Activated T-cell treated with anti-CD3 and anti-CD28 coated beads, Interleukin-2, amount 50 U/mL, for 4 hours (primary cell): ENCODE measurements around the gene SLC25A18. TPM values are rescaled to one million over a fixed set of nuclear protein-coding genes. Genes with fewer than 3 reads are reported as not detected.

ENCODE experiments used
- ATAC-seq, 2 donors: fragments of 200-7000 bp; cut with Tn5 transposase; one replicate each; pipeline ENCODE4 v1.10.0; 2021
- DNase-seq: peaks from one replicate; pipeline ENCODE4 v3.0.0-alpha.2; 2020
- H3K27me3 Mint-ChIP-seq: one replicate; pipeline ENCODE4 v1.8.0; 2021; ENCODE audit warnings: low read depth, mixed read lengths
- H3K36me3 Mint-ChIP-seq: one replicate; pipeline ENCODE4 v1.8.0; 2022; ENCODE audit warnings: mixed read lengths; ENCODE audit not compliant: insufficient read depth
- H3K4me1 Mint-ChIP-seq: one replicate; pipeline ENCODE4 v1.8.0; 2021; ENCODE audit warnings: low read depth, mixed read lengths
- H3K4me3 Mint-ChIP-seq: one replicate; pipeline ENCODE4 v1.8.0; 2021; ENCODE audit warnings: mild to moderate bottlenecking, moderate library complexity, mixed read lengths
- H3K9me3 Mint-ChIP-seq: one replicate; pipeline ENCODE4 v1.8.0; 2021; ENCODE audit warnings: mixed read lengths
- total RNA-seq, 3 donors: library from RNA; stranded (reverse); gene quantifications; one replicate each; pipeline ENCODE4 v1.2.1, GENCODE V29; 2021

Gene SLC25A18
- total RNA-seq, 3 donors from 2014 or later = not detected

- Mint-ChIP-seq H3K36me3 (no peaks in the 10 kb centered on the region), H3K4me3 (no peak overlapping the region), H3K27me3 (peaks cover 4% of the 10 kb centered on the region), H3K4me1 (no peaks in the 10 kb centered on the region), H3K9me3 (no peaks in the 10 kb centered on the region)
- DNase-seq (no peak), ATAC-seq (no peak)
These were observed 17.2 kb downstream of the SLC25A18 start for GRCh38 chr22:17580441-17581031.

DNA sequence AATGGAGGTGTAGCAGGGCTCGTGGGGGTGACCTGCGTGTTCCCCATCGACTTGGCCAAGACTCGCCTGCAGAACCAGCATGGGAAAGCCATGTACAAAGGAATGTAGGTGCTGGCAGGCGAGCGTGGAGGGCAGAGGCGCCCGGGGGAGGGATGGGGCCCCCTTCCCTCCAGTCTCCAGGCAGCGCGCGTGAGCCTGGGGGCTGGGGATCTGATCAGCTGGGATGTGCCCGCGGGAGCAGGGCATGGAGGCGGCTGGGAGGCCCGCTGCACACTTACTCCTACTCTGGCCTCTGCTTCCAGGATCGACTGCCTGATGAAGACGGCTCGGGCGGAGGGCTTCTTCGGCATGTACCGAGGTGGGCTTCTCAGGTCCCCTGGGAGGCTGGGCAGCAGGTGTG, 17.8 kb downstream of the SLC25A18 start:
- no peaks in the 10 kb centered on the region for H3K4me1 Mint-ChIP-seq
- H3K27me3 Mint-ChIP-seq = peaks cover 4% of the 10 kb centered on the region
- ATAC-seq (no peak), DNase-seq (no peak)
- H3K36me3 Mint-ChIP-seq = no peaks in the 10 kb centered on the region
- no peaks in the 10 kb centered on the region for H3K9me3 Mint-ChIP-seq
- H3K4me3 Mint-ChIP-seq = no peak overlapping the region

GRCh38 chr22:17581631-17582030, 18.3 kb downstream of the SLC25A18 start:
- Mint-ChIP-seq H3K4me1 (no peaks in the 10 kb centered on the region), H3K9me3 (no peaks in the 10 kb centered on the region), H3K4me3 (no peak overlapping the region), H3K36me3 (no peaks in the 10 kb centered on the region), H3K27me3 (peaks cover 4% of the 10 kb centered on the region)
- ATAC-seq (no peak), DNase-seq (no peak)

DNA sequence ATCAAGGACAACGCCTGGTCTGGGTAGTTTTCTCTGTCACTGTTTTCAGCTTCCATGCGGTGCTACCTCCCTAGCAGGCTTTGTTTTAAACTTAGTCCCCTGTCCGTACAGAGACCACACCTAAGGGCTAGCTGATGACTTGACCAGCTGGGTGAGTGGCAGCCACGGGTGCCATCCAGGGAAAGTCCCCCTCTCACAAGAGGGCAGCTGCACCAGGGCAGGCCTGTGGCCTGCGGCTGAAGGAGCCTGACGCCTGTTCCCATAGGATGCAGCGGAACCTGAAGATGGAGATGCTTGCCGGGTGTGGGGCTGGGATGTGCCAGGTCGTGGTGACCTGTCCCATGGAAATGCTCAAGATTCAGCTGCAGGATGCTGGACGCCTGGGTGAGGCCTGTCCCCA, 19.9 kb downstream of the SLC25A18 start:
- H3K4me3 Mint-ChIP-seq = no peak overlapping the region
- DNase-seq = no peak
- H3K9me3 Mint-ChIP-seq = no peaks in the 10 kb centered on the region
- H3K36me3 Mint-ChIP-seq = no peaks in the 10 kb centered on the region
- ATAC-seq = no peak
- no peaks in the 10 kb centered on the region for H3K4me1 Mint-ChIP-seq
- H3K27me3 Mint-ChIP-seq = peaks cover 4% of the 10 kb centered on the region

DNA sequence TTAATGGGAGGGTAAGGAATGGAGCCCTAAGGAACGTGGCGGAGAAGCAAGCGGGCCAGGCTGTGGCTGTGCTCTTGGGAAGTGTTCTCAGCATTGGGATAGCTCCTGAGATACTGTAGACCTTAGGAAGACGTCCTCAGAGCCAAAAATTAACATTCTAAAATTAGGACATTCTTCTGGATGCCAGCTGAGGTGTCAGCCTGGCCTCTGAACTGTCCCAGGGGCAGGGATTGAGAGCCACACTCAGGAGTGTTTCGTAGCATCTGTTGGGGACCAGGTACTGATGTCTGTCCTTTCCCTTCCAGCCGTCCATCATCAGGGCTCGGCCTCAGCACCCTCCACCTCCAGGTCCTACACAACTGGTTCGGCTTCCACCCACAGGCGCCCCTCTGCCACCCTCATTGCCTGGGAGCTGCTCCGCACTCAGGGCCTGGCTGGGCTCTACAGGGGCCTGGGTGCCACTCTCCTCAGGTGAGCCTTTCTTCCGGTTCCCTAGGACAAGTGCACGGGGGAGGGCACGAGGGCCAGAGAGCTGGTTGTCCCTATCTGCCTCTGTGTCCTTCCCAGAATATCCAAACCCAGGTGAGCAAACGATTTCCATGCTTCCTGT, 23.6 kb downstream of the SLC25A18 start:
- DNase-seq (no peak), ATAC-seq (no peak)
- H3K9me3 Mint-ChIP-seq = no peaks in the 10 kb centered on the region
- H3K4me3 Mint-ChIP-seq = no peak overlapping the region
- no peaks in the 10 kb centered on the region for H3K27me3 Mint-ChIP-seq
- H3K4me1 Mint-ChIP-seq = no peaks in the 10 kb centered on the region
- peaks cover 8% of the 10 kb centered on the region for H3K36me3 Mint-ChIP-seq

GRCh38 chr22:17587629-17588028, 24.3 kb downstream of the SLC25A18 start:
- H3K4me3 Mint-ChIP-seq = no peak overlapping the region
- DNase-seq = no peak
- no peak for ATAC-seq
- H3K9me3 Mint-ChIP-seq = no peaks in the 10 kb centered on the region
- H3K4me1 Mint-ChIP-seq = no peaks in the 10 kb centered on the region
- H3K36me3 Mint-ChIP-seq = peaks cover 13% of the 10 kb centered on the region
- H3K27me3 Mint-ChIP-seq = no peaks in the 10 kb centered on the region

- ATAC-seq (no peak), DNase-seq (no peak)
- Mint-ChIP-seq H3K4me3 (no peak overlapping the region), H3K36me3 (peaks cover 17% of the 10 kb centered on the region), H3K4me1 (no peaks in the 10 kb centered on the region), H3K27me3 (no peaks in the 10 kb centered on the region), H3K9me3 (no peaks in the 10 kb centered on the region)
These were observed 25.3 kb downstream of the SLC25A18 start for GRCh38 chr22:17588606-17589005.

DNA sequence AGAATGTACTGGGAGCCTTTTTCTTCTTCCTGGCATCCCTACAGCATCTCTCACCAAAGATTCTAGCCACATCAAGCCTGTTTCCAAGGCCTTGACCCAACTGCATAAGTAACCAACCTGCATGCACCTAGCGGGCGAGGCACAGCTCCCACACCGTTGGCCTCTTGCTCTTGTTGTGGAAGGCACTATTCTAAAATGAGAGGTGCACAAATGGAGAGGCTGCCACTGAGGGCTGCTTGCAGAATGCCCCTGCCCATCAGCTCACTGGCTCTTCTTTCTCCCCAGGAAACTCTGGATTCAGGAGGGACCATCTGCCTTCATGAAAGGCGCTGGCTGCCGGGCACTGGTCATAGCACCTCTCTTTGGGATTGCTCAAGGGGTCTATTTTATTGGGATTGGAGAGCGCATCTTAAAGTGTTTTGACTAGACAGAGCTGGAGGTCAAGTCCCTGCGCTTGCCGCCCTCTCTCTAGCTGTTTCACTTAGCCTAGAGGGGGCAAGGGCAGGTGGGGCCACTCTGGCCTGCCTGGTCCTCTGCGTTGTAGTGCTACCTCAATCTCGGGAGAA, 26.6 kb downstream of the SLC25A18 start:
- DNase-seq (no peak), ATAC-seq (no peak)
- no peaks in the 10 kb centered on the region for H3K4me1 Mint-ChIP-seq
- no peaks in the 10 kb centered on the region for H3K27me3 Mint-ChIP-seq
- H3K4me3 Mint-ChIP-seq = no peak overlapping the region
- peaks cover 26% of the 10 kb centered on the region for H3K36me3 Mint-ChIP-seq
- H3K9me3 Mint-ChIP-seq = no peaks in the 10 kb centered on the region

- ATAC-seq (no peak), DNase-seq (no peak)
- Mint-ChIP-seq H3K36me3 (peaks cover 28% of the 10 kb centered on the region), H3K9me3 (no peaks in the 10 kb centered on the region), H3K4me1 (no peaks in the 10 kb centered on the region), H3K27me3 (no peaks in the 10 kb centered on the region), H3K4me3 (no peak overlapping the region)
These were observed 27.3 kb downstream of the SLC25A18 start for GRCh38 chr22:17590586-17590985.

GRCh38 chr22:17592201-17592600, 28.9 kb downstream of the SLC25A18 start:
- Mint-ChIP-seq H3K9me3 (no peaks in the 10 kb centered on the region), H3K4me3 (no peak overlapping the region), H3K4me1 (no peaks in the 10 kb centered on the region), H3K27me3 (no peaks in the 10 kb centered on the region), H3K36me3 (peaks cover 34% of the 10 kb centered on the region)
- ATAC-seq = no peak
- no peak for DNase-seq

GRCh38 chr22:17596226-17596625, 32.9 kb downstream of the SLC25A18 start:
- Mint-ChIP-seq H3K27me3 (no peaks in the 10 kb centered on the region), H3K36me3 (peaks cover 48% of the 10 kb centered on the region), H3K4me3 (no peak overlapping the region), H3K4me1 (no peaks in the 10 kb centered on the region), H3K9me3 (no peaks in the 10 kb centered on the region)
- no peak for ATAC-seq
- no peak for DNase-seq

- no peaks in the 10 kb centered on the region for H3K27me3 Mint-ChIP-seq
- ATAC-seq = no peak
- H3K9me3 Mint-ChIP-seq = no peaks in the 10 kb centered on the region
- no peak overlapping the region for H3K4me3 Mint-ChIP-seq
- H3K4me1 Mint-ChIP-seq = no peaks in the 10 kb centered on the region
- peaks cover 42% of the 10 kb centered on the region for H3K36me3 Mint-ChIP-seq
- no peak for DNase-seq
These were observed 33.9 kb downstream of the SLC25A18 start for GRCh38 chr22:17597217-17597616.

GRCh38 chr22:17598318-17598717, 35.0 kb downstream of the SLC25A18 start:
- ATAC-seq = no peak
- no peak for DNase-seq
- H3K9me3 Mint-ChIP-seq = no peaks in the 10 kb centered on the region
- H3K4me3 Mint-ChIP-seq = no peak overlapping the region
- no peaks in the 10 kb centered on the region for H3K27me3 Mint-ChIP-seq
- no peaks in the 10 kb centered on the region for H3K4me1 Mint-ChIP-seq
- peaks cover 36% of the 10 kb centered on the region for H3K36me3 Mint-ChIP-seq

DNA sequence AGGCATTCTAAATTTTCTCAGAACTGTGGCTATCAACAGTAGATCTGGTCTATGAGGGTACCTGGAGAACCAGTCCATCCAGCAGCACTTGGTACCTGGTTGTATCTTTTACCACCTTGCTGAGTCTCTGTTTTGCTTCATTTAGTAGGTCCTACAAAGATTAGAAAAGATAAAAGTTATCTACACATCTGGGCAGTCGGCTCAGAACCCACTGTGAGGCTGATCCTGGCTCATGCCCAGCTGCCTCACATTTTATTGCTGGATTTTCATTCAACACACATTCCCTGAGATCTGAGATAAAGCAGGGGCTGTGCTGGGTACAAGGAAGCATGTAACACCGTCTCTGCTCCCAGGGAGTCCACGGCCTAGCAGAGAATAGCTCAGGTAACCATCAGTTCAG, 37.7 kb downstream of the SLC25A18 start:
- peaks cover 29% of the 10 kb centered on the region for H3K36me3 Mint-ChIP-seq
- no peak for ATAC-seq

GRCh38 chr22:17603668-17604067, 40.4 kb downstream of the SLC25A18 start:
- DNase-seq (no peak), ATAC-seq (no peak)
- H3K4me1 Mint-ChIP-seq = no peaks in the 10 kb centered on the region
- peaks cover 11% of the 10 kb centered on the region for H3K36me3 Mint-ChIP-seq
- H3K4me3 Mint-ChIP-seq = no peak overlapping the region
- no peaks in the 10 kb centered on the region for H3K27me3 Mint-ChIP-seq
- no peaks in the 10 kb centered on the region for H3K9me3 Mint-ChIP-seq

More for the DNA sequence above, 37.7 kb downstream of the SLC25A18 start:
- Mint-ChIP-seq H3K27me3 (no peaks in the 10 kb centered on the region), H3K9me3 (no peaks in the 10 kb centered on the region), H3K4me3 (no peak overlapping the region), H3K4me1 (no peaks in the 10 kb centered on the region)
- no peak for DNase-seq
